ENCODE measurements around the gene EPB41L1. TPM values are rescaled to one million over a fixed set of nuclear protein-coding genes. Genes with fewer than 3 reads are reported as not detected.

The EPB41L1 gene
- 42.8 to 44.3 TPM (median 43.1 TPM) in 3 replicates for total RNA-seq

- Mint-ChIP-seq H3K36me3 (no peaks in the 10 kb centered on the region), H3K4me3 (peak within 1 kb of the TSS; percentile 67), H3K27me3 (ENCODE audit: low read depth) (no peaks in the 10 kb centered on the region), H3K4me1 (peaks cover 23% of the 10 kb centered on the region), H3K9me3 (no peaks in the 10 kb centered on the region), H3K27ac (peak within 1 kb of the TSS; percentile 40)
- DNase-seq (ENCODE audit: low spot score in 2 of 2, unreplicated experiment in 2 of 2), result peak in 1 of 2 experiments; percentile 77
- no peak for TF ChIP-seq CTCF (IDR thresholded peaks at IDR 0.05; ENCODE audit: unreplicated experiment)
These were observed at the start of gene EPB41L1 for GRCh38 chr20:36154700-36155628. EPB41L1 (plus strand) TSS chr20:36154740; CDS start chr20:36173778, 19,038 bp downstream.

- no peak overlapping the region for H3K27ac Mint-ChIP-seq
- H3K4me3 Mint-ChIP-seq, result no peak overlapping the region
- no peak for TF ChIP-seq CTCF (IDR thresholded peaks at IDR 0.05; ENCODE audit: unreplicated experiment)
These were observed 49.7 kb upstream of the EPB41L1 start for GRCh38 chr20:36104856-36105255.

GRCh38 chr20:36105711-36106226, 48.8 kb upstream of the EPB41L1 start:
- TF ChIP-seq CTCF (IDR thresholded peaks at IDR 0.05; ENCODE audit: unreplicated experiment), result no peak
- DNase-seq (ENCODE audit: low spot score in 2 of 2, unreplicated experiment in 2 of 2), result no peak
- Mint-ChIP-seq H3K4me1 (peaks cover 11% of the 10 kb centered on the region), H3K4me3 (no peak overlapping the region), H3K36me3 (no peaks in the 10 kb centered on the region), H3K27me3 (ENCODE audit: low read depth) (no peaks in the 10 kb centered on the region), H3K9me3 (no peaks in the 10 kb centered on the region), H3K27ac (no peak overlapping the region)

More at GRCh38 chr20:36104856-36105255, 49.7 kb upstream of the EPB41L1 start:
- Mint-ChIP-seq H3K4me1 (peaks cover 11% of the 10 kb centered on the region), H3K9me3 (no peaks in the 10 kb centered on the region), H3K27me3 (ENCODE audit: low read depth) (no peaks in the 10 kb centered on the region), H3K36me3 (no peaks in the 10 kb centered on the region)
- DNase-seq (ENCODE audit: low spot score in 2 of 2, unreplicated experiment in 2 of 2), result no peak

GRCh38 chr20:36106606-36107005, 47.9 kb upstream of the EPB41L1 start:
- Mint-ChIP-seq H3K27ac (no peak overlapping the region), H3K4me3 (no peak overlapping the region), H3K36me3 (no peaks in the 10 kb centered on the region), H3K27me3 (ENCODE audit: low read depth) (no peaks in the 10 kb centered on the region), H3K9me3 (no peaks in the 10 kb centered on the region), H3K4me1 (peaks cover 6% of the 10 kb centered on the region)
- TF ChIP-seq CTCF (IDR thresholded peaks at IDR 0.05; ENCODE audit: unreplicated experiment), result no peak
- DNase-seq (ENCODE audit: low spot score in 2 of 2, unreplicated experiment in 2 of 2), result no peak

GRCh38 chr20:36107881-36108280, 46.7 kb upstream of the EPB41L1 start:
- no peak for TF ChIP-seq CTCF (IDR thresholded peaks at IDR 0.05; ENCODE audit: unreplicated experiment)
- no peaks in the 10 kb centered on the region for H3K9me3 Mint-ChIP-seq

More at GRCh38 chr20:36107881-36108280, 46.7 kb upstream of the EPB41L1 start:
- H3K27ac Mint-ChIP-seq, result no peak overlapping the region
- H3K27me3 Mint-ChIP-seq (ENCODE audit: low read depth), result no peaks in the 10 kb centered on the region
- no peak for DNase-seq (ENCODE audit: low spot score in 2 of 2, unreplicated experiment in 2 of 2)
- peaks cover 18% of the 10 kb centered on the region for H3K4me1 Mint-ChIP-seq
- H3K36me3 Mint-ChIP-seq, result no peaks in the 10 kb centered on the region
- H3K4me3 Mint-ChIP-seq, result no peak overlapping the region

Measured in mesothelial cell of epicardium (in vitro differentiated cells).